AG04449 (cell line): ENCODE results near the gene KIAA0232.
A peak's percentile ranks its signal among the peaks of the same experiment; 100 is the strongest.
"Not testable (repeated sequence)": the region's sequence is repeated elsewhere in the genome, so short reads cannot be mapped to it uniquely, and the experiment has no call there.

ENCODE experiments used
- CTCF ChIA-PET: fragments of 350-600 bp; formaldehyde crosslinking; extraction: SDS; loops from one replicate; lab custom pipeline; 2021; ENCODE audit warnings: antibody characterized with exemption; lab: Yijun Ruan, JAX
- POLR2A ChIA-PET: fragments of 400-600, 350-600 bp; formaldehyde crosslinking; extraction: SDS; loops from one replicate; lab custom pipeline; 2020; ENCODE audit warnings: antibody characterized with exemption, inconsistent platforms; lab: Yijun Ruan, JAX
- DNase-seq: peaks from one replicate; pipeline ENCODE4 v3.0.0-alpha.2; 2010; ENCODE audit warnings: low read depth, low spot score
- H3K4me3 ChIP-seq: 2 replicates; pipeline ENCODE4 v1.5.1; 2011; ENCODE audit warnings: low read depth, mild to moderate bottlenecking, control low read depth, low read length
- CTCF ChIP-seq: IDR thresholded peaks from one replicate; pipeline ENCODE4 v1.5.1; 2011; ENCODE audit warnings: mild to moderate bottlenecking, moderate library complexity, low read length, control low read depth, inconsistent platforms; ENCODE audit not compliant: insufficient read depth; ENCODE audit errors: missing control alignments

The KIAA0232 gene

GRCh38 chr4:6781561-6781960, 966 bp upstream of the KIAA0232 start:
- POLR2A ChIA-PET = no interaction called here
- CTCF ChIA-PET = interaction anchor here (0.7 to 4.7 kb wide), 5 partner anchors 8 to 92 kb away, joined by 3 to 26 read pairs (median 3); no protein-coding TSS in a partner anchor
- no peak for TF ChIP-seq CTCF
- no peak for DNase-seq
- peak overlapping the region; percentile 2; the same call in 1 of the 2 replicates for H3K4me3 ChIP-seq

- peak overlapping the region; percentile 86 for H3K4me3 ChIP-seq
- no peak for TF ChIP-seq CTCF
- DNase-seq = no peak
- POLR2A ChIA-PET = no interaction called here
- CTCF ChIA-PET = no interaction called here
These were observed 251 bp downstream of the KIAA0232 start for GRCh38 chr4:6782846-6783110.

GRCh38 chr4:6783111-6783981, 819 bp downstream of the KIAA0232 start:
- POLR2A ChIA-PET = interaction anchor here (0.6 to 1.0 kb wide), 4 partner anchors 14 to 285 kb away, joined by 3 to 6 read pairs (median 4); partner anchors contain the start of gene GRPEL1
- H3K4me3 ChIP-seq = peak overlapping the region; percentile 86
- TF ChIP-seq CTCF = no peak
- CTCF ChIA-PET = interaction anchor here (1.0 to 2.3 kb wide), 8 partner anchors 9 to 189 kb away, joined by 3 to 22 read pairs (median 4); no protein-coding TSS in a partner anchor
- no peak for DNase-seq

GRCh38 chr4:6785572-6785925, 3.0 kb downstream of the KIAA0232 start:
- DNase-seq = no peak
- POLR2A ChIA-PET = no interaction called here
- no peak for TF ChIP-seq CTCF
- CTCF ChIA-PET = interaction anchor here (0.8 kb wide), 1 partner anchor 23 kb away, joined by 3 read pairs; no protein-coding TSS in a partner anchor
- no peak overlapping the region for H3K4me3 ChIP-seq

GRCh38 chr4:6788123-6788522, 5.6 kb downstream of the KIAA0232 start:
- ChIA-PET CTCF (no interaction called here), POLR2A (no interaction called here)
- no peak for DNase-seq
- no peak overlapping the region for H3K4me3 ChIP-seq
- TF ChIP-seq CTCF = no peak

- POLR2A ChIA-PET = not testable (repeated sequence)
These were observed 8.7 kb downstream of the KIAA0232 start for GRCh38 chr4:6791245-6791644.

GRCh38 chr4:6791796-6792195, 9.3 kb downstream of the KIAA0232 start:
- POLR2A ChIA-PET, H3K4me3 ChIP-seq, DNase-seq: not testable (repeated sequence)
- CTCF ChIA-PET = interaction anchor here (0.9 to 2.3 kb wide), 3 partner anchors 8 to 82 kb away, joined by 3 to 9 read pairs (median 4); no protein-coding TSS in a partner anchor

More at GRCh38 chr4:6791245-6791644, 8.7 kb downstream of the KIAA0232 start:
- CTCF ChIA-PET = interaction anchor here (0.9 kb wide), 1 partner anchor 83 kb away, joined by 3 read pairs; no protein-coding TSS in a partner anchor
- not testable (repeated sequence) for DNase-seq, H3K4me3 ChIP-seq
